HG03045 (cell line): Measurements from ENCODE around the gene EBF3.

Experiments used
- ATAC-seq: cut with Tn5 transposase; IDR thresholded peaks from one replicate; pipeline ENCODE4 v1.9.1; 2021; ENCODE audit warnings: mild to moderate bottlenecking, moderate library complexity; ENCODE audit not compliant: unreplicated experiment

EBF3 gene

DNA sequence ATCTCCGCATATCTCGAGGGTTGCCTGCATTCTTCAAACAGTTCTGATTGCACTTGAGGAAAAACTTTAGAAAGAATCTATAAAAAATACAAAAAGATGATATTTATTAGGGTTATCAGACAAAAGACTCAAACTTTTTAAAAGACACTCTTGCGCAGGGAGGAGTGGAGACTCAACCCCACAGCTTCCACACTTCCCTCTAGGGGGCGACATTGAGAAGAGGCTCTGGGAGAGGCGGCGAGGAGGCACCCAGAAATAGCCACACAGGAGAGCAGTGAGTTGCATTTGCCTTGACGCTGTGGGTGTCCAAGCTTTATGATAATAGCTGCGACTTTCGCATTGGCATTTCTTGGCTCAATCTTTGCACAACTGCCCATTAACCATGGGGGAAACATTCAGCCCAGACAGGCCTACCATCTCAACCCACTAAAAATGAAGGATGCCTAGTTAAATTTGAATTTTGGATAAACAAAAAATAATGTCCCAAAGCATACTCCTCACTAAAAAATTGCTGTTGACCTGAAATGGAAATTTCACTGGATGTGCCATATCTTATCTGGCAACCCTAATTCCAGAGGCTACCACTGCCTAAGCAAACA lies 86.2 kb downstream of the EBF3 start:
- ATAC-seq, result no peak

GRCh38 chr10:129876838-129877237 lies 87.2 kb downstream of the EBF3 start:
- ATAC-seq, result no peak

GRCh38 chr10:129875993-129876726 lies 87.9 kb downstream of the EBF3 start:
- ATAC-seq, result no peak

DNA sequence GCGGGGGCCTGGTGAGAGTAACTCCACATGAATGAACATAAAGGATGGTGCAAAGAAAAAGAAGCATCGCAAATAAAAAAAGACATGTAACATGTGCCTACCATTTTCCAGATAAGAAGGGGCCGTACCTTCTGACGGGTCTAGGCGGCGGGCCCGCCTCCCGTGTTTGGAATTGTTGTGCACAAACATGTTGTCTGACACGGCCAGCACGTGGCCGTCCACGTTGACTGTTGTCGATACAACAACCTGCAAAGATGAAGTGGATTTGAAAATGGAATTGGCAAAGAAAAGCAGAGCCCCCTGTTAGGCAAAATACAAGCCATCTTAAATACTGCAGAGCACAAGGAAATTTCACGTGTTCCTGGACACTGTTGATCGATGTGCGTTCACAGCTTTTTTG lies 90.7 kb downstream of the EBF3 start:
- ATAC-seq, result no peak

DNA sequence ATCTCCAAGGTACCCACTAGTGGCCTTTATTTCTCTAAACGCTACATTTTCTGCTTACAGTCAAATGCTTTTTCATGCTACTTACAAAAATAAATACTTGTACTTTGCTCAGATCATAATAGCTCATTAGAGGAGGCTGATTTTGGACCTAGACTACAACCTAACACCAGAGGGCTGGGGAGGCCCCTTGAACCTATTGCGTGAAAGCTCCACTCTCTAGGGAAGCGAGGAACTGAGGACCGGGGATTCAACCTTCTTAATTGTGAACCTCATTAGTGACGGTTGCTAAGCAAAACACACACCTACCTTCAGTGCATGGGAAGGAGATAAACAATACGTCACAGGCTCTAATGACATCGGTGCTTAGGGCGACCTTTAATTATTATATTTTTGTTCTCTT lies 92.1 kb downstream of the EBF3 start:
- no peak for ATAC-seq

DNA sequence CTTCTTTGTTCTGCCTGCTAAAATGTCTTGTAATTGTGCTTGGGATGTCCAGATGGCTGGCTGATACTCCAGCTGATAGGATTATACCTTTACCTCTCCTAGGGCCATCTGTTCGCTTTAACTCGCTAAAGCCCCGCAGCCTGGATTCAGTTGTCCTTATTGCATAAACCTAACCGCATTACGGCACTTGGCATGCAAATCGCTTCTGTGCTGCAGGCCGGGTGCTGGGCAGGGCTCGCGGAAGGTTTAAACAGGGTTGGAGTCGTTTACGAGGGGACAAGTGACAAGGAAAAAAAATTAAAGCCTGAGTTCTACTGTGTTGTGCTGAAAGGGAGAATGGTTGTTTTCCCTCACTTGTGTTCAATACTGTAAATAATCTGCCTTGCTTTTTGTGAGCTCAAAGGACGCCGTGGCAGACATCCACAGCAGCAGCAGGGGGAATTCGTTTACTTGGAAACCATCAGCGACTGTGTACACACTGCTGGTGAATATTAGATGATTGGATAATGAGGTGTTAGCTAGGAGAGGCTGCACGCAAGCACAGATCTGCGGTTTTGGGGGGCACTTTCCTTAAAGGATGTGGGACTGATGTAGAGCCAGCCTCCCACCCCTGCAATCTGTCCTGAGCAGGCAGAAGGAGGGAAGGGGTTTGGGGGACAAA lies 93.0 kb downstream of the EBF3 start:
- ATAC-seq, result no peak

- no peak for ATAC-seq
These were observed 93.7 kb downstream of the EBF3 start for GRCh38 chr10:129870474-129870757.

DNA sequence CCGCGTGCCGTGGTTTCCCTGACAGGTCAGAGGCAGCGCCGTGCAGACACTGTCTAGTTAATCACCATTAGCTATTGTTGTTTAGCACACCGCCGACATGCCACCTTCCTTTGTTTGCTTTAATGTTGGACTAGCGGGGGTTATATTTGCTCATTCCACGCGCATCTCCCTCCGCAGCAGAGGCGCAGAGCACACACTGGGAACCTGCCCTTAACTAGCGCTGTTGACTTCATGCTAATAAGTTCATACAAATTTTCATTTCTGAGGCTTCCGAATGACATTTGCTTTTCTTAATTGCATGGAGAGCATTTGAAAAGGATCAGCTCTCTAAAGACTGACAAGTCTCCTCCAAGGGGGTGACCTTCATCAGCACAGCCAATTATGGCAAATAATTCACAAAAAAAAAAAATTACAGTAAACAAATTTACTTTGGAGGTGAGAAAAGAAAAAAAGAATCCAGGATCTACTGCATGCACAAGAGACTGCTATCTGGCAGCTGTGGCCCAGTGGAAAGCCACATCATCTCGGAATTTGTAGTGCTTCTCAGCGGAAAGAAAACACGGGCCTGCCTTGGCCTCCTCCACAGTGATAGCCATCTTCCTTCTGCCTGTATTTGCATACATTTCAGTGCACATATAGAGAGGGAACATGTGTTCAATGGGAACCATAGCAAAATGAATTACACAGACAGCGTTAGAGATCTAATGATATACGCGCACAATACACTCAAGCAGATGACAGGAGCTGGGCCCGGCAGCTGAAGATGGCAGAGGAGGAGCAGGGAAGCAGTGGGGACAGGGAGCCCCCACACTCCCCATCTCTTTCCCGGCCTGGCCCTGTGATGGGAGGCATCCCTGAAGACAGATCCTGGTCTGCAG lies 94.2 kb downstream of the EBF3 start:
- ATAC-seq, result no peak

GRCh38 chr10:129868449-129869035 lies 95.5 kb downstream of the EBF3 start:
- no peak for ATAC-seq

- ATAC-seq, result no peak
These were observed 96.4 kb downstream of the EBF3 start for GRCh38 chr10:129867631-129868179.

DNA sequence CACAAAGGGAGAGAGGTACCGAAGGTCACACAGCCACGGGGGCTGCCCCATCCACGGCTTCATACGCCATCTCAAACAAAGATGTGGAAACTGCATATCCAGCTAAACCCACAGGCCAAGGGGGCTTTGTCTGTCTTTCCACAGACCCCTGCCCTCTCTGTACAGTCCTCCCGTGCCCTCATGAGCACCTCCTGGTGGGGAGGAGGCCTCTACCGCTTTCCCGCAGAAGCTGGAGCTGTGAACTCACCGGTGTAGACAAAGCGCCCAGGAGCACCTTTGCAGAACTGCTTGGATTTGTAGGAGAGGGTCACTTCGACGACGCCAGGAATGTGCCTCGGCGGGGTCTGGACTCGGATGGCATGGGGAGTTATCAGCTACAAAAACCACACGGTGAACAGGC lies 97.2 kb downstream of the EBF3 start:
- no peak for ATAC-seq

DNA sequence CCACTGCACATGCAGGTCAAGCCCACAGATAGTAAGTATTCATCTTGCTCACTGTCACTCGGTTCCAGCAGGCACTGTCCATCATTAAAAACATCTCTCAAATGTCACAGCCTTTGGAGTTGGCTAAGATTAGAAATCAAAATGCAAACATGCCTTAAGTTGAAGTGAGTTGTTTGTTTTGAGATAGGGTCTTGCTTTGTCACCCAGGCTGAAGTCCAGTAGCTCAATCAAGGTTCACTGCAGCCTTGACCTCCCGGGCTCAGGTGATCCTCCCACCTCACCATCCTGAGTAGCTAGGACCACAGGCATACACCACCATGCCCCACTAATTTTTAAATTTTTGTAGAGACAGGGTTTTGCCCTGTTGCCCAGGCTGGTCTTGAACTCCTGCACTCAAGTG lies 98.1 kb downstream of the EBF3 start:
- no peak for ATAC-seq

GRCh38 chr10:129865413-129865812 lies 98.7 kb downstream of the EBF3 start:
- ATAC-seq, result no peak

- no peak for ATAC-seq
These were observed 99.4 kb downstream of the EBF3 start for GRCh38 chr10:129864601-129865126.

- no peak for ATAC-seq
These were observed 100.0 kb downstream of the EBF3 start for GRCh38 chr10:129864082-129864481.

DNA sequence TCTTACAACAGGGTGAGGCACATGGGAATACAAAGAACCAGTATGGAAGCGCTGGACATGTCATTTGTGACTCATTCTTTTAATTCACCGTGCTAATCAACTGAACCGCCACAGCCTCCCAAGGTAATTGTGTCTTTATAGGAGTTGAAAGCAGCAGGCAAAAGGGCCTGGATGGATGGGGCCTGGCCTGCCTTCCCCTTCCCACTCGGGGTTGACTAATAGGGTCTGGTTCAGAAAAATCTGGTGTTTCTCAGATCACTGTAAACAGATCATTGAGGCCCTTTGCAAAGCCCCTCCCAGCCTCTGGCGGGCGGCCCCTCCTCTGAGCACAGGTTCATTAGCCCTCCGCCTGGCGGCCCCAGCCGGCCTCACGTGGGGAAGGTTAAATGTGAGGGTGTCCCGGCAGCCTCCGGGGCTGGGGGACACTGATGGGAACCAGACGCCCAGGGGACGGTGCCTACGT lies 100.8 kb downstream of the EBF3 start:
- no peak for ATAC-seq

DNA sequence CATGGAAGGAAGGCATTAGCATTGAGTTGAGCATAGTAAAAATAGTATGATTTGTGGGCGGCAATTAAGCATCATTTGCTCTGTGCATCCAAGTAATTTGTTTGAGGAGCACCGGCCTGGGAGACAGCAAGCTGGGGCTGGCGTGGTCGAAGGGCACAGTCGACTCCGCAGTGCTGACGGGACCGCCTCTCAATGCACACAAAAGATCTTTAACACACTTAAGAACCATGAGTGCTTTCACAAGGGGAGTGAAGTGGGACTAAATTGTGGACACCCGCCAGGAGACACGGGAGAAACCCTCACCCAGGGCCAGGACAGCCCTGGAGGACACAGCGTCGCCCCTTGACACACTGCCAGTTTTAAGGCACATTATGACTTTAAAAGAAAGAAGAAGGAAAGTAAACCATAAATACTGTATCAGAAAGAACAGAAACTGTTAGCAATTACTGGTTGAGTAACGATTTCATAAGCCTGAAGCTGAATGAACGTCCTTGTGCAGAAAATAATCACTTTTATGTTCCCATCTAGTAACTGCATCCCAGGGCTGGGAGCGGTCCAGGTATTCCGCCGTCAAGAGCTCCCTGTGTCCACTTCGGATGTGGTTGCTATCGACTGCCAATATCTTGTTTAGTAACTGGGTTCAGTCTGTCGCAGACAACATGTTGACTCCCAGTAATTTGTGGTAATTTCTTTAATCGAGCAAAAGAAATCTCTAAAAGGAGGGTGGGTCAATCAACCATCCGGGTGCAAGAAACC lies 102.1 kb downstream of the EBF3 start:
- no peak for ATAC-seq

DNA sequence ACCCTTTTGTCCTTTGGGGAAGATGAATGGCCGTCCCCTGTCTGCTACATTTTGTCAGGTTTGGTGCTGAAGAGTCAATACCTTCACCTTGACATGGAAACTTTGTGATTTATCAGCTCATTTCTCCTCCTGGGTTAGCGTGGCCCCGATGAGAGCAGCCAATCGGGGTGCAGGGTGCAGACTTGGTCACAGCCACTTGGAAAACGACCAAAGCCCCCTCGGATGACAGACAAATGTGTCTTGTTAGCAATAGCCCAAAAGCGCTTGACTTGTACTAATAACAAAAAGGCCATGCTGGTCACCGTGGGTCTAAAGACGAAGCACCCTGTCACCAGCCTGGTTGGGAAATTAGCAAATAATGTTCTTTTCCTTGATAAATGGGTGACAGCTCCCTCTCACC lies 103.7 kb downstream of the EBF3 start:
- ATAC-seq, result no peak

GRCh38 chr10:129859536-129859935 lies 104.5 kb downstream of the EBF3 start:
- ATAC-seq, result no peak
